Keratinocyte (primary cell): ENCODE results near the gene MGRN1.

Source experiments
- EZH2 ChIP-seq: IDR thresholded peaks from one replicate; pipeline ENCODE4 v1.6.1; 2012; ENCODE audit warnings: inconsistent platforms, mild to moderate bottlenecking, low read length, moderate library complexity
- TF ChIP-seq, protein P1 (sequence below), 3 experiments: IDR thresholded peaks in 1 of 3; conservative IDR thresholded peaks in 1 of 3; optimal IDR thresholded peaks in 1 of 3; 2 replicates in 2 of 3; 3 replicates in 1 of 3; pipeline versions ENCODE3 to v1.5.1; 2011; ENCODE audit warnings: low read length in 3 of 3, mild to moderate bottlenecking in 3 of 3, moderate library complexity in 2 of 3, control low read depth in 1 of 3, inconsistent platforms in 1 of 3; ENCODE audit not compliant: insufficient read depth in 2 of 3; ENCODE audit errors: extremely low read depth in 1 of 3

DNA sequence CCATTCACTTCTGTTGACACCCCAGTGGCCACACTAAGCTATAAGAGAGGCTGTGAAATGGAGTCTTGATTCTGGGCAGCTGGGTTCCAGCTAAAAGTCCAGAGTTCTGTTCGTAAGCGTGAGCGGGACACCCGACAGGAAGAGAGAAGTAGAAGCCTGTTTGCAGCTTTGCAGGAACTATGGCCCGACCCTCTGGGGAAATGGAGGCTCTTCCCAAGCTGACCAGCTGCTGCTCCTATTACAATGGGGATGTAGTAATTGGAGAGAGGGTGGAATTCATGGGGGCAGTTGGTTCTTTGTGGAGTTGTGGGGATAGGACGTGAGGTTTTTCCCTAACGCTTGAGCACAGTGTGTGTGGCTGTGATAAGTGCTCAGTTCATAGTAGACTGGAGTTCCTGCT, 38.3 kb upstream of the MGRN1 start:
- TF ChIP-seq, protein P1, sequence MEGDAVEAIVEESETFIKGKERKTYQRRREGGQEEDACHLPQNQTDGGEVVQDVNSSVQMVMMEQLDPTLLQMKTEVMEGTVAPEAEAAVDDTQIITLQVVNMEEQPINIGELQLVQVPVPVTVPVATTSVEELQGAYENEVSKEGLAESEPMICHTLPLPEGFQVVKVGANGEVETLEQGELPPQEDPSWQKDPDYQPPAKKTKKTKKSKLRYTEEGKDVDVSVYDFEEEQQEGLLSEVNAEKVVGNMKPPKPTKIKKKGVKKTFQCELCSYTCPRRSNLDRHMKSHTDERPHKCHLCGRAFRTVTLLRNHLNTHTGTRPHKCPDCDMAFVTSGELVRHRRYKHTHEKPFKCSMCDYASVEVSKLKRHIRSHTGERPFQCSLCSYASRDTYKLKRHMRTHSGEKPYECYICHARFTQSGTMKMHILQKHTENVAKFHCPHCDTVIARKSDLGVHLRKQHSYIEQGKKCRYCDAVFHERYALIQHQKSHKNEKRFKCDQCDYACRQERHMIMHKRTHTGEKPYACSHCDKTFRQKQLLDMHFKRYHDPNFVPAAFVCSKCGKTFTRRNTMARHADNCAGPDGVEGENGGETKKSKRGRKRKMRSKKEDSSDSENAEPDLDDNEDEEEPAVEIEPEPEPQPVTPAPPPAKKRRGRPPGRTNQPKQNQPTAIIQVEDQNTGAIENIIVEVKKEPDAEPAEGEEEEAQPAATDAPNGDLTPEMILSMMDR (optimal IDR thresholded peaks at IDR 0.05 in 1 of 3, IDR thresholded peaks at IDR 0.05 in 1 of 3, conservative IDR thresholded peaks at IDR 0.05 in 1 of 3; ENCODE audit: extremely low read depth in 1 of 3, insufficient read depth in 2 of 3, low read length in 3 of 3), result no peak
- no peak for TF ChIP-seq EZH2
